Measurements from ENCODE around the gene FAM83F.
A peak's percentile ranks its signal among the peaks of the same experiment; 100 is the strongest.
"Not testable (repeated sequence)": the region's sequence is repeated elsewhere in the genome, so short reads cannot be mapped to it uniquely, and the experiment has no call there.

The FAM83F gene

DNA sequence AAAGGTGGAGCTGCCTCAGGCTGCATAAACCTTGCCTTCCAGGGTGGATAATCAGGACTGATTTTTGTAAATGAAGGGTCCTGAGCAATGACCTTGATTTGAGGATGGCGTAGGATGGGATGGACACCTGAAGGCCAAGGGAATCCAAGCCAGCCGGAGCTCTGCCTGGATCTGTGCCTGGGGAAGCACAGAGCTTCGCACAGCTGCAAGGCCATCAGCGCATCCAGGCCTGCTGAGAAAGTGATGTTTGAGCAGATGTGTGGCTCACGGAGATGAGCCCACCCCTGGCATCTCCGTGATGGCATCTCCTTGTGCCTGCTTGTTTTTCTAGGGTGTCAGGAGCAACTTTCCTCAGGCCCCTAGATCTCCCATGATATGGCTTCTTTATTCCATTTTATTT, 23.3 kb downstream of the FAM83F start:
- DNase-seq (ENCODE audit: low spot score), result no peak

DNA sequence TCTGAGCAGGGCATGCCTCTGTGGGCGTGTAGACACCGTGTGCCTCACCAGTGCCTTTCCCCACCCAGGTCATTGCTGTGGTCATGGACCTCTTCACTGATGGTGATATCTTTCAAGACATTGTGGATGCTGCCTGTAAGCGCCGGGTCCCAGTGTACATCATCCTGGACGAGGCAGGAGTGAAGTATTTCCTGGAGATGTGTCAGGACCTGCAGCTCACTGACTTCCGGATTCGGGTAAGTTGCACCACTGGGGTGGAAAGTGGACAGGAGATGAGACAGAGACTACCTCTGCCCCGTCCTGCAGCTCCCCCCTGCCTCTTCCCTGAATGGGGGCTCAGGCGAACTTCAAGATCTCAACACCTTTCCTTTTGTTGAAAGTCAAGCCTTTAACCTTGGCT, 24.3 kb downstream of the FAM83F start:
- DNase-seq (ENCODE audit: low spot score), result no peak

DNA sequence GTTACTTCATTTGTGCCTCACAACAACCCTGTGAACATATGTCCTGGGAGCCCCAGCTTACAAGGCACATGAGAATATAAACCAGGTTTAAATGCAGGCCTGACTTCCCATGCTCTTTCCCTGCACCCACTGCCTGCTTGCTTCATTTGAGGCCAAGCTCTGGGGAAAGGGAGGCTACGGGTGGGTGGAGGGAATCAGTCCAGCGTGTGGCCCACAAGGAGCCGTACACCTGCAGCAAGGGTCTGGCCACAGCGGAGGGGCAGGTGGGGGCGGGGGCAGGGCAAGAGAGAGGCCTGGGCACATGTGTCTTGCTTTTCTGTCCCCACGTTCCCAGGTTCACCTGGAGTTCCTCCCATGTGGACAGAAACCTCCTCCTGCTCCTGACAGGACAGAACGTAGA, 26.2 kb downstream of the FAM83F start:
- no peak for DNase-seq (ENCODE audit: low spot score)

DNA sequence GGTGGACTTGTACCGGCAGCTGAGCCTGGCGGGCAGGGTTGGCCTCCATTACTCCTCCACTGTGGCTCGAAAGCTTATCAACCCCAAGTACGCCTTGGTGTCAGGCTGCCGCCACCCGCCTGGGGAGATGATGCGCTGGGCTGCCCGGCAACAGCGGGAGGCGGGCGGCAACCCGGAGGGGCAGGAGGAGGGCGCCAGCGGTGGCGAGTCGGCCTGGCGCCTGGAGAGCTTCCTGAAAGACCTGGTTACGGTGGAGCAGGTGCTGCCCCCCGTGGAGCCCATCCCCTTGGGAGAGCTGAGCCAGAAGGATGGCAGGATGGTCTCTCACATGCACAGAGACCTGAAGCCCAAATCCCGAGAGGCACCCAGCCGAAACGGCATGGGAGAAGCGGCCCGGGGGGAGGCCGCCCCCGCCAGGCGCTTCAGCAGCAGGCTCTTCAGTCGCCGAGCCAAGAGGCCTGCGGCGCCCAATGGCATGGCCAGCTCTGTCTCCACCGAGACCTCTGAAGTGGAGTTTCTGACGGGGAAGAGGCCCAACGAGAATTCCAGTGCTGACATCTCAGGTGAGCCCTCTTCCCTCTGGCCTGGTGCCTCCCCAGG, 26.7 kb downstream of the FAM83F start:
- DNase-seq (ENCODE audit: low spot score), result no peak

DNA sequence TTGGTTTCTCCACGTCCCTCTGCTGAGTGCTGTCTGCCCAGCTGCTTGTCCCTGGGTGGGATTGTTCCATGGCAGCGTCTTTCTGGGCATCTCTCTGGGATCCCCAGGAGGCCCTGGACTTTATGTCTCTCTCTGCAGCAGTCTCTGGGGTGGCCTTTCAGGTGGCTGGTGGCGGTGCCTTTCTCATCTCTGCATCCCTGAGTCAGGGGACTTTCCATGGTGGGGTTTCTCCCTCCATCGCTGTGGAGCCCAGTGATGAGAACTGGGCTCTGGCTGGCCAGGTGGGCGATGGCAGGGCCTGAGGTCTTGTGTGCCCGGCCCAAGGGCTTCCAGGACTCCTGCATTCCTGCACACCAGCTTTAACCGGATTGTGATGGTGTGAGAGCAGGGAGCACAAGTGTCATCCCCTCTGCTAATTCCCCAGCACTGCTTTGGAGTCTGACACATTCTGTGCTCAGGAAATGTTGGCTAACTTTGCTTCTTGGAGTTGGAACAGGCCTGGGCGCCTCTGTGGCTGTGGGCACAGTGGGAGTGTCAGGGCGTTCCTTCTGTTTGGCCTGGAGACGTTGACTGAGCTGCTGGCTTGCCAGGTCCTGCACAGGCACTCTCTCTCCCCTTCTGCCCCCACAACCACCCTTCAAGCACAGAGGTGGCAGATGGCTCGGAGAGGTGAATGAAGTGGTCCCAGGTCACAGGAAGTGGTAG, 27.9 kb downstream of the FAM83F start:
- no peak for DNase-seq (ENCODE audit: low spot score)

DNA sequence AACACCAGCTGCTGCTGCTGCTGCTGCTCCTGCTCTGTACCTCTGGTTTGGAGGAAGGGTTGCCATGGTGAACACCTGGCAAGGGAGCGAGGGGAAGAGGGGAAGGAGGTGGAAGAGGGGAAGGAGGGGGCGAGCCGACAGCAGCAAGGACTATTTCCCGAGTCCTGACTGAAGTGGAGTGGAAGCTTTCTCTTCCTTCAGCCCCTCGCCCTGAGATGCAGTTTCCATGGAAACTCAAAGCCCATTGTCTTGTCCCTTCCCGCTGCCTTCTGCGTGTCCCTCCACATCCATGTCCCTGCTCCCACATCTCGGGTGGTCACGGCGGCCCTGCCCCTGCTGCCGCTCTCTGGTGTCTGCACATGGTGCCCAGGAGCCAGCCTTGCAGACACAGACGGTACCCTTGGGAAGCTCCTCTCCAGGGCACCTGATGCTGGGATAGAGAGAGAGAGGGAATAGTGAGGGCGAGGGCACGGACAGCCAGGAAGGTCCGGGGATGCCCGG, 28.6 kb downstream of the FAM83F start:
- no peak for DNase-seq (ENCODE audit: low spot score)

DNA sequence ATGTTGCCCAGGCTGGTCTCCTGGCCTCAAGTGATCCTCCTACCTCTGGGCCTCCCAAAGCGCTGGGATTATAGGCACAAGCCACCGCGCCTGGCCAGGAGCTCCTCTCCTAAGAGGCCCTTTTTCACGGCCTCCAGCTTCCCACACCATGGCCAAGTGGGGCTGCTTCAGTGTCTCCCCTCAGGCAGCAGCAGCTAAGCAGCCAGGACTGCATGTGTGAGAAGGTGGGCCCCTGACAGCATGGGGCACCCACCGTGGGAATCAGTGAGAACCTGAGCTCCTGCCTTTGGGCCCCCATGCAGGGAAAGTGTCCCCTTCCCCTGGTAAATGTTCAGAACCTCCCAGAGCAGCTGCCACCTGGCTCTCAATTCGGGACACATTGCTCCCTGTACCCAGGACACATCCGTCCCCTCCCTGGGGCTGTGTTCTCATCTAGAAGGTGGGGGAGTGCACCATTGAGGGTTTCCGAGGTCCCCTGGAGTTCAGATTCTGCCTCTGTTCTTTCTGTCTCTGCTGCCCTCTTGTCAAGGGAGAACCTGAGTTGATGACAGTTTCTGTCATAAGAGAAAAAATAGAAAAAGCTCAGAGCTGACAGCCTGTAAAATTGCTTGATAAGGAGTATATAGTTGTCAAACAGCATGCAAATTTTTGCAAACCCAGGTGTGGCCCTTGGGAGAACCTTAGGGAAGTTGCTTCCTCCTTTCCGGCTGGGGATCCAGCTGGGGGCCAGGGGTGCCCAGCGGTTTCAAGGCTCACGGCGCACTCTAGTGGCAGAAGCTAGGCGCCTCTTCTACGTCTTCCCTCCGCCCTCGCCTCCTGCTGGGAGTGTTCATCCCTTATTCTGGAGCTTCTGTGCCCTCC, 29.7 kb downstream of the FAM83F start:
- peak; percentile 94 for DNase-seq (ENCODE audit: low spot score)

DNA sequence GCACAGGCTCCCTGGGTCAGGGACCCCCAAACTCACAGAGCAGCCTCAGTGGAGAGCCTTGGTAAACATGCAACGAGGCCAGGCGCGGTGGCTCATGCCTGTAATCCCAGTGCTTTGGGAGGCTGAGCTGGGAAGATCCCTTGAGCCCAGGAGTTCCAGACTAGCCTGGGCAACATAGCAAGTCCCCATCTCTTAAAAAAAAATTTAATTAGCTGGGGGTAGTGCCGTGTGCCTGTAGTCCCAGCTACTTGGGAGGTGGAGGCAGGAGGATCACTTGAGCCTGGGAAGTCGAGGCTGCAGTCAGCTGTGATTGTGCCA, 30.3 kb downstream of the FAM83F start:
- DNase-seq (ENCODE audit: low spot score), result not testable (repeated sequence)

DNA sequence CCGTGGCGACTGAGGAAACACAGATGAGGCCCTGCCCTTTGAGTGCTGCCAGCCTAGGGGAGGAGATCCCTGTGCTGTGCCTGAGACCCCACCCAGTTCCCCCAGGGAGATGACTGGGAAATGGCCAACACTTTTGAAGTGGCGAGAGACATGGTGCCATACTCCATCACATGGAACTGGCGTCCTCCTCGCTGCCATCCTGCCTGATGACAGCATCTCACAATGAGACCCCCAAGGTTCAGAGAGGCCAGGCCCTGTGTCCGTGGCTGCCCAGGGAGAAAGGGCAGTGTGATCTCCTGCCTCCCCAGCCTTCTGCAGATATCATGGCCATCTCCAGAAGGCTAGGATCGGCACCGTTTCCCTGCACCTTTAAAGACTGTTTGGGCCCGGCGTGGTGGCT, 31.1 kb downstream of the FAM83F start:
- DNase-seq (ENCODE audit: low spot score), result no peak

DNA sequence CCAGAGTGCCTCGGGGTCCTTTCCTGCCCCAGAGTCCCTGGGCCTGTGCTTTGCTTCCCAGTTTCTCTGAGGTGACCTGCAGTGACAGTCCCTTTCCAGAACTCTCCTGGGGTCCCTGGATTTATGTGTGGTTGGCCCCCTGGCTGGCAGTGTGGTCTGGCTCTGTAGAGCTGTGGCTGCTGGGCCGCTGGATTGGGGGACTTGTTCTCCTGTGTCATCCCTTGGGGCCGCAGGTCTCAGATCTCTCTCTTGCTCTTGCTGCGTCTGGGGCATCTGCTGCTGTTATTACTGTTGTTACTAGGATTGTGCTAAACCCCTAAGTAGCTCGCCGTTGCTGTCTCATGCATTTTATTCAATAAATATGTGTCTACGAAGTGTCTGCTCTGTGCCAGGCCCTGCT, 31.9 kb downstream of the FAM83F start:
- DNase-seq (ENCODE audit: low spot score), result no peak

DNA sequence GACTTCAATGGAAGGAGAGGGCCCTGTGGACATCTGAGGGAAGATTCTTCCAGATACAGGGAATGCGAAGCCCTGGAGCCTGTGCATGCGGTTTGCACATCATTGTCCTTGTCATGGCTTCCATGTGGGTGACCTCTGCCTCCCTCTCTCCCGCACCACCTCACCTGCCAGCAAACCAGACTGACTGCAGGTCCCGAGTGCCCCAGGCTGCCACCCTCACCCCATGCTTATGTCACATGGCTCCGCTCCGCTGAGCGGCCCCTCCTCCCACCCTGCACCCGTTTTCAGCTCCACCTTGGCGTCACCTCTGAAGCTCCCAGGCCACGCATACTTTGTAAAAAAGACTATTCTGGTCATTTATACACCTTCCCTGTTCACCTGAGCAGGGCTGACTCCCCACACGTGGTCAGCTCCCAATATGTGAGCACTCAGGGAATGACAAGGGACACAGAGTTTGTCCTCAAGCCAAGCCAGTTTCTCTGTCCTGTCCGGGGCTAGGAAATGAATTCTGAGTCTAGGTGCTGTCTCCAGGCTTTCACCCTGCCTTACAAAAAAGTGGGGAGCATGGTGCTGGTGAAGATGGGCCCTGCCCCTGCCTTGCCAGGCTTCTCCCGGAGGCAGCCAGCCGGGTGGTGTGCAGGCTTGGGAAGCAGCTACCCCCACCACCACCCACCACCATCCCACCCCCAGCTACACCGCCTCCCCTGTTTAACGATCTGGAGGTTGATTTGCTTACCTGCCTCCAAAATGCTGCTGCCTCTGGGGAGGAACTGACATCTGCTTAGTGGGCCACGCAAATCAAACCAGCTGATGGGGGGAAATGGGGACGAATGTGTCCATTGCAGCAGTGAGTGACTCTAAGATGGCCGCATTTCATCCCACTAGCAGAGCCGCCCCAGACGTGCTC, 32.7 kb downstream of the FAM83F start:
- no peak for DNase-seq (ENCODE audit: low spot score)

DNA sequence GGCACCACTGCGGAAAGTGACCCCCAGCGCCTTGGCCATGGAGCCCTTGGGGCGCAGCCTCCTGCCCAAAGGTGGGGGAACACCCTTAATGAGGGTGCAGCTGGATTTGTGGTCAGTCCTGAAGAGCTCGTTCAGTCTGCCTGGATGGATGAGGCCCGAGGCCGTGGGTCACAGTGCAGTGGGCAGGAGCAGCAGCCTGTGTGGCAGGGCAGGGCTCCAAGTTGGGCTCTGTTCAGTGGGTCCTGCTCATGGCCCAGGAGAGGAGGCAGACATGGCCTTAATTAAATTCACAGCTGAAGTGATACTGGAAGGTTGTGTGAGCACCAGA, 33.3 kb downstream of the FAM83F start:
- no peak for DNase-seq (ENCODE audit: low spot score)

DNA sequence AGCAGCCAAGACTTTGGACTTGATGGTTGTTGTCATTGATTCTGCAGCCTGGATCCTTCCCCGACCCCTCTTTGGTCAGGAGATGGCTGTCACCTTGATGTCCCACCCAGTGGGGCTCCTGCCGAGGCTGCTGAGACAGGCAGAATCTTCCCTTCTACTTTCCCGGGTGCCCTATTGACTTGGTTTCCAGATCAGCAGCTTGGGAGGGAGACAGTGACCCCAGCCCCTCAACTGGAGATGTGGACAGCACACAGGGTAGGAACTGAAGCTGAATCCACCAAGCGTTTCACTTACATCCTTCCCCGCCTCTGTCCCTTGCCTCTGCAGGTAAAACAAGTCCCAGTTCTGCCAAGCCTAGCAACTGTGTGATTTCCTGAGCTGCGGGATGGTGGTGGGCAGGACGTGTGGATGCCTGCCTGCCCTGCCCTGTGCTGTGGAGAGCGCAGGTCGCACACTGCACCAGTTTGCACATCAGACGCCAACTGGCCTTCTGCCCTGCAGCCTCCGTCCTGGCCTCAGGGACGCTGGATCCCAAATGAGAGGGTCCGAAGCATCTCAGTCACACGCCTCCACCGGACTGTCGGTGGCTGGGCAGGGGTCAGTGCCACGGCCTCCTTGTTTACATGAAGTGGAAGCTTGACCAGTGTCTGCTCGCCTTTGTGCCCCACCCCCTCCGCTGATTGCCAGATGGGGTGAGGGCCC, 34.6 kb downstream of the FAM83F start:
- no peak for DNase-seq (ENCODE audit: low spot score)

DNA sequence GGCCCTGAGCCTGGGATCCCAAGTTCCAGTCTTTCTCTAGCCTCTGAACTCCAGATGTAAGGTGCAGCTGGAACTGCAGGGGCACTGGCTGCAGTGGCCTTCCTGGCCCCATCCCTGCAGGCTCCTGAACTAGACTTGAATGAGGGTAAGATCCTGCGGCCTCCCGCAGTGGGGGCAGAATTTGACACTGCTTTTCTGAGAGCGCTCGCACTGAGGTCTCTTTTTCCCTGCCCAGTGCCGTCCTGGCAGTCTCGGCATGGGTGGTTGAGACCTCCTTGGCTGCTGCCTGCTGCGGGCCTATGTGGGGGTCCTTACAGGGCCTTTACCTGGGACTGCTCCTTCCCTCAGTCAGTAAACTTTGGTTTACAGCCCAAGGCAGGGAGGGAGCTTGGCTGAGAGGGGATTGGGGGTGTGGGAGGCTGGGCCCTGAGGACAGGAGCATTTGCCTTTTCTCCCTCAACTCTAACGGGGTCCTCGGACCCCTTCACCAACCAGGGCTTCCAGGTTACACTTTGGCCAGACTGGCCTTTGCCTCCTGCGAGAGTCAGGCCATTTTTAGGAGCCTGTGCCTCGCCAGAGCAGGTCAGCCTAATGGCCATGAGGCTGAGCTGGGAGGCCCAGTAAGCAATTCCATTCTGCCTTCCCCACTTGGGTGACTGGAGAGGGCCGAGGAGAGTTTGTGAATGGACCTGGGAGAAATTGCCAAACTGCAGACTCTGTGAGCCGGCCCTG, 35.4 kb downstream of the FAM83F start:
- DNase-seq (ENCODE audit: low spot score), result no peak

DNA sequence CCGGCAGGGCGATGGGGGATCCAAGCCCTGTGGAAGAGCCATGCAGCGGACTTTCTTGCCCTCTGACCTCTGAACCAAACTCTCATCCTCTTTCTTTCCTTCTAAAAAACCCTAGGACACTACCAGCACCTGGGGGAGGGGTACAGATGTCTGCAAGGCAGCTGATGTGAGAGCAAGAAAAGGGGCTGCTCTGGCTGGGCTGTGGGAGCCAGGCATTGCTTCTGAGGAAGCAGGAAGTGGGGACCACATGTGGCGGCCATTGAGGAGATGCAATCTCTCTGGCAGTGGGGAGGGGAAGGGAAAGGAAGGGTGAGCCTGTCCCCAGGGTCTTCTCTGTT, 36.0 kb downstream of the FAM83F start:
- no peak for DNase-seq (ENCODE audit: low spot score)

DNA sequence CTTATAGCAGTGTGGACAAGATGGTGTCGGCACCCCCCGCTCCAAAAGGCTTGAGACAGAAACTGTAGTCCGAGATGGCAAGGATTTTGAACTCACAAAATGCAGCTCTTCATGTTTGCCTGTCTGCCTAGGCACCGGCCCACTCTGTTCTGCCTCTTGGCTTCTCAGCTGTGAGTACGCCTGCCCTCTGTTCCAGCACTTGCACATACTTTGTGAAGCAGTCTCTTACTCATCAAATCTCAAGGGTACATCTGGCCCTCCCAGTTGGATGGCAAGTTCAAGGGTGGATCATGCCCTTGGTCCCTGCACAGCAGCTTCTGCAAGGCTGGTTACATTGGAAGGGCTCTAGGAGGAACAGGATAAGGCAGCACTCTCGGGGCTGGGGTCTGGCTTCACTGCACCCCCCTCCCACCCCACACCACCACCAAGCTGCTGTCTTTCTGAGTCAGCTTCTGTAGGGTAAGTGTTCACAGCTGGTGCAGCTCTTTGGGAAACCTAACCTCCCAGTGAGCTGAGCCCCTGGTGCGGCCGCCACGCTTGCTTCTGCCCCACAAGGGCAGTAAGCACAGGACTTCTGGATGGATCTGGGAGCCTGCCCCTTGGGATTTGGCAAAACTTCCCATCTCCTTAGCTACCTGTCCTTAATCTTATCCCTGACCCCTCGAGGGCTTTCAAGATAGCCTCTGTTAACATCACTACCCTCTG, 37.2 kb downstream of the FAM83F start:
- no peak for DNase-seq (ENCODE audit: low spot score)

DNA sequence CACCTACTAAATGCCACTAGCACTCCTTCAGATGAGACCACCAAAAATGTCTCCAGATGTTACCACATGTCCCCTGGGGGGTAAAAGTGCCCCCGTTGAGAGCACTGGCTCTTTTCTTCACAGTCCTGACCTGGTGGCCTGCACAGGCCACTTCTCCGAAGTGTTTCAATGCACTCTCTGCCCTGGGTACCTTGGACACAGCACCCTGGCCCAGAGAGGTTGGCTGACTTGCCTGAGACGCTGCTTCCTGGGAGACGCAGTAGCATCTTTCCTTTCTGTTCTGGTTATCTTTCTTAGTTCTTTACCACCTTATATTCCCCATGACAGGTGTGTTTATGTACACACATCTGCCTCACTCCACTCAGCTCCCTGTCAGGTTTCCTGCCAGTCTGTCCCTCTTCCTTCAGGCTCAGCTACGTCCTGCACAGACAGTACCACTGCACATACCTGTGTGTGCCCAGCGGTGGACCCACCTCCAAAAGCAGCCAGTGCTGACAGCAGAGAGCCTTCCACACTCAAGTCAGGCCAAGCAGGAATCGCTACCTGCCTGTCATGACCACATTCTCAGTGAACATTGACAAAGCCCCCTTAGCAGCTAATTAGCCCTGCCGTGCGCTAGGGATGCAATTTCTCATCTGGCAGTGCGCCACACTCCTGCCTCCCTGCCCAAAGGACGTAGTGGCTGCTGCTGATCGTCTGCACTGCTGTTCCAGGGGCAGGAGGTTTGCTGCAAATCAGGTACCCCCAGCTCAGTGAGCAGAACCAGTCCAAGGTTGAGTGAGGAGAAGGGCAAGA, 39.0 kb downstream of the FAM83F start:
- no peak for DNase-seq (ENCODE audit: low spot score)

DNA sequence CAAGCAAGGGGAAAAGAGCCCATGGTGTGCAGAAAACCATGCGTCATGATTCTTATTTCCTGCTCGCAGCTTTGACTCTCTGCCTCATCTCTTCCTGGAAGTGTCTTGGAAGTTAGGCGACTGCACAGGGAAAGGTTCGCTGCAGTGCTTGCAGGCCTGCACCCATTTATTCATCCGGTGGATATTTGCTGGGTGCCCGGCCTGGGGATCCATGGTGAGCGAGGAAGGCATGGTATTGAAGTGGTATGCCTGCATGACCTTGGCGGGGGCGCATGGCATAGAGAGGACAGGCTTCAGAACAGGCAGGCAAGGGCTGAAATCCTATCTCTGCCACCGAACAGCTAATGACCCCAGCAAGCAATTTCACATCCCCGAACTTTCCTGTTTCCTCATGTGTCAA, 40.6 kb downstream of the FAM83F start:
- no peak for DNase-seq (ENCODE audit: low spot score)

DNA sequence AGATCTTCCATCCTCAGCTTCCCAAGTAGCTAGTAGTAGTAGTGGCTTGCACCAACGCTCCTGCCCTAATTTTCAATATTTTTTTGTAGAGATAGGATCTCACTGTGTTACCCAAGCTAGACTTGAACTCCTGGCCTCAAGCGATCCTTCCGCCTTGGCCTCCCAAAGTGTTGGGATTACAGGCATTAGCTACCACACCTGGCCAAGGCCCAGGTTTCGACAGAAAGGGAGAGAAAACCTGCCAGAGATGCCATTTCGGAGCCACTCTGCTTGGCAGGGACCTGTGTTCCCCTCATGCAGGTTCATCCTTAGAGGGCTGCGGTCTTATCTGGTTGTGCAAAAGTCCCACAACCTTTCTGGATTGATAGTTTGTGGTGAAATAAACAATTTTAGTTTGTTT, 41.4 kb downstream of the FAM83F start:
- no peak for DNase-seq (ENCODE audit: low spot score)
